GM12875 (cell line): Measurements from ENCODE around the gene DLGAP4.

Experiments
- H3K4me3 ChIP-seq: one replicate; pipeline ENCODE4 v1.5.1; 2011; ENCODE audit warnings: low read depth, low read length, control low read depth
- CTCF ChIP-seq: IDR thresholded peaks from 2 replicates; pipeline ENCODE4 v1.5.1; 2011; ENCODE audit warnings: low read depth, mild to moderate bottlenecking, control low read depth, inconsistent platforms, low read length, moderate library complexity, borderline replicate concordance; ENCODE audit not compliant: insufficient read depth

DLGAP4 gene

GRCh38 chr20:36351937-36352336 lies 45.8 kb downstream of the DLGAP4 start:
- no peak overlapping the region for H3K4me3 ChIP-seq
- no peak for TF ChIP-seq CTCF

- H3K4me3 ChIP-seq: no peak overlapping the region
- no peak for TF ChIP-seq CTCF
These were observed 46.9 kb downstream of the DLGAP4 start for GRCh38 chr20:36352843-36353553.

GRCh38 chr20:36353740-36354139 lies 47.6 kb downstream of the DLGAP4 start:
- no peak overlapping the region for H3K4me3 ChIP-seq

GRCh38 chr20:36355469-36356171 lies 49.5 kb downstream of the DLGAP4 start:
- H3K4me3 ChIP-seq: no peak overlapping the region
- no peak for TF ChIP-seq CTCF

More at GRCh38 chr20:36353740-36354139, 47.6 kb downstream of the DLGAP4 start:
- TF ChIP-seq CTCF: no peak

GRCh38 chr20:36359668-36360406 lies 53.7 kb downstream of the DLGAP4 start:
- TF ChIP-seq CTCF: no peak

GRCh38 chr20:36360429-36360828 lies 54.3 kb downstream of the DLGAP4 start:
- no peak for TF ChIP-seq CTCF
- no peak overlapping the region for H3K4me3 ChIP-seq

More at GRCh38 chr20:36359668-36360406, 53.7 kb downstream of the DLGAP4 start:
- H3K4me3 ChIP-seq: no peak overlapping the region
